Activated CD4-positive, alpha-beta T cell treated with anti-CD3 and anti-CD28 coated beads, Interleukin-2, amount 50 U/mL, for 4 hours (primary cell): ENCODE measurements around the gene SRSF11.
"Not testable (repeated sequence)": the region's sequence is repeated elsewhere in the genome, so short reads cannot be mapped to it uniquely, and the experiment has no call there.

Source experiments
- DNase-seq, 2 experiments: peaks; one replicate each; pipeline ENCODE4 v3.0.0-alpha.2; 2020

Gene SRSF11

GRCh38 chr1:70221238-70222121, at the start of gene SRSF11:
Gene SRSF11 (plus strand): TSS chr1:70221380. CDS start chr1:70221637, 257 bp downstream.
- DNase-seq, result peak; percentile 97

GRCh38 chr1:70171512-70171911, 49.7 kb upstream of the SRSF11 start:
- DNase-seq, result no peak

- not testable (repeated sequence) for DNase-seq
Measured at GRCh38 chr1:70185181-70185580, 36.0 kb upstream of the SRSF11 start.

GRCh38 chr1:70188522-70188921, 32.7 kb upstream of the SRSF11 start:
- DNase-seq, result no peak

GRCh38 chr1:70190180-70190579, 31.0 kb upstream of the SRSF11 start:
- DNase-seq, result no peak

- DNase-seq, result not testable (repeated sequence)
Measured at GRCh38 chr1:70192446-70192845, 28.7 kb upstream of the SRSF11 start.

GRCh38 chr1:70194601-70195000, 26.6 kb upstream of the SRSF11 start:
- no peak for DNase-seq

- no peak for DNase-seq
Measured at GRCh38 chr1:70195342-70195741, 25.8 kb upstream of the SRSF11 start.

- no peak for DNase-seq
Measured at GRCh38 chr1:70196333-70196732, 24.8 kb upstream of the SRSF11 start.

- DNase-seq, result no peak
Measured at GRCh38 chr1:70200065-70200464, 21.1 kb upstream of the SRSF11 start.

- DNase-seq, result no peak
Measured at GRCh38 chr1:70202173-70202758, 18.9 kb upstream of the SRSF11 start.

- no peak for DNase-seq
Measured at GRCh38 chr1:70204139-70204538, 17.0 kb upstream of the SRSF11 start.

GRCh38 chr1:70204600-70204999, 16.6 kb upstream of the SRSF11 start:
- no peak for DNase-seq

- no peak for DNase-seq
Measured at GRCh38 chr1:70205071-70205433, 16.1 kb upstream of the SRSF11 start.

- peak; percentile 93 to 95 for DNase-seq
Measured at GRCh38 chr1:70205434-70206118, 15.6 kb upstream of the SRSF11 start, which contains the start of gene LRRC40. Gene LRRC40 (minus strand): TSS chr1:70205579. CDS start chr1:70205540, 39 bp downstream.

- not testable (repeated sequence) for DNase-seq
Measured at GRCh38 chr1:70206833-70207232, 14.3 kb upstream of the SRSF11 start.

- DNase-seq, result no peak
Measured at GRCh38 chr1:70207492-70207891, 13.7 kb upstream of the SRSF11 start.

GRCh38 chr1:70208292-70208691, 12.9 kb upstream of the SRSF11 start:
- no peak for DNase-seq

GRCh38 chr1:70210820-70211219, 10.4 kb upstream of the SRSF11 start:
- no peak for DNase-seq

- DNase-seq, result no peak
Measured at GRCh38 chr1:70211541-70211940, 9.6 kb upstream of the SRSF11 start.

GRCh38 chr1:70220015-70220414, 1.2 kb upstream of the SRSF11 start:
- no peak for DNase-seq

- DNase-seq, result no peak
Measured at GRCh38 chr1:70220517-70221237, 503 bp upstream of the SRSF11 start.

GRCh38 chr1:70222716-70223235, 1.6 kb downstream of the SRSF11 start:
- DNase-seq, result no peak
